NCI-H510A treated with DMSO at 0.1 percent for 48 hours (cell line): ENCODE results near the gene CFAP70.
"Not testable (repeated sequence)": the region's sequence is repeated elsewhere in the genome, so short reads cannot be mapped to it uniquely, and the experiment has no call there.

ENCODE experiments used
- DNase-seq: peaks from one replicate; lab custom pipeline; 2025; lab: John Stamatoyannopoulos, UW

CFAP70 gene

GRCh38 chr10:73339436-73339835 lies 19.2 kb downstream of the CFAP70 start:
- no peak for DNase-seq

GRCh38 chr10:73338801-73339368 lies 19.8 kb downstream of the CFAP70 start:
- DNase-seq: no peak

GRCh38 chr10:73333202-73333601 lies 25.5 kb downstream of the CFAP70 start:
- DNase-seq: no peak

- no peak for DNase-seq
Measured at GRCh38 chr10:73332379-73332778, 26.3 kb downstream of the CFAP70 start.

- not testable (repeated sequence) for DNase-seq
Measured at GRCh38 chr10:73328523-73328922, 30.1 kb downstream of the CFAP70 start.

GRCh38 chr10:73325290-73325689 lies 33.4 kb downstream of the CFAP70 start:
- not testable (repeated sequence) for DNase-seq

- DNase-seq: not testable (repeated sequence)
Measured at GRCh38 chr10:73323582-73323981, 35.1 kb downstream of the CFAP70 start.

GRCh38 chr10:73310475-73310874 lies 48.2 kb downstream of the CFAP70 start:
- no peak for DNase-seq

GRCh38 chr10:73307203-73307800 lies 51.4 kb downstream of the CFAP70 start:
- no peak for DNase-seq

GRCh38 chr10:73306171-73306708 lies 52.4 kb downstream of the CFAP70 start:
- DNase-seq: no peak

GRCh38 chr10:73296946-73297345 lies 61.7 kb downstream of the CFAP70 start:
- no peak for DNase-seq

- no peak for DNase-seq
Measured at GRCh38 chr10:73293461-73293860, 65.2 kb downstream of the CFAP70 start.

- DNase-seq: no peak
Measured at GRCh38 chr10:73289958-73290357, 68.7 kb downstream of the CFAP70 start.

- DNase-seq: no peak
Measured at GRCh38 chr10:73287441-73287840, 71.2 kb downstream of the CFAP70 start.

GRCh38 chr10:73281097-73281496 lies 77.6 kb downstream of the CFAP70 start:
- DNase-seq: no peak

- DNase-seq: no peak
Measured at GRCh38 chr10:73264423-73264822, 94.2 kb downstream of the CFAP70 start.

GRCh38 chr10:73263693-73264347 lies 94.8 kb downstream of the CFAP70 start:
- DNase-seq: peak; percentile 25

GRCh38 chr10:73262880-73263555 lies 95.6 kb downstream of the CFAP70 start:
- DNase-seq: no peak

GRCh38 chr10:73262105-73262730 lies 96.4 kb downstream of the CFAP70 start:
- no peak for DNase-seq

GRCh38 chr10:73261362-73261995 lies 97.2 kb downstream of the CFAP70 start:
- no peak for DNase-seq

GRCh38 chr10:73258612-73259011 lies 100.1 kb downstream of the CFAP70 start:
- not testable (repeated sequence) for DNase-seq

GRCh38 chr10:73253225-73253555 lies 105.5 kb downstream of the CFAP70 start:
- DNase-seq: peak; percentile 40
